NCI-H2227 treated with DMSO at 0.1 percent for 48 hours (cell line): Measurements from ENCODE around the gene IAH1.
"Not testable (repeated sequence)": the region's sequence is repeated elsewhere in the genome, so short reads cannot be mapped to it uniquely, and the experiment has no call there.

ENCODE experiments used
- DNase-seq: peaks from one replicate; lab custom pipeline; 2025; lab: John Stamatoyannopoulos, UW

The IAH1 gene

GRCh38 chr2:9473308-9473984 lies 905 bp upstream of the IAH1 start:
- DNase-seq, result peak; percentile 39

GRCh38 chr2:9473985-9474360 lies 378 bp upstream of the IAH1 start:
- DNase-seq, result no peak

DNA sequence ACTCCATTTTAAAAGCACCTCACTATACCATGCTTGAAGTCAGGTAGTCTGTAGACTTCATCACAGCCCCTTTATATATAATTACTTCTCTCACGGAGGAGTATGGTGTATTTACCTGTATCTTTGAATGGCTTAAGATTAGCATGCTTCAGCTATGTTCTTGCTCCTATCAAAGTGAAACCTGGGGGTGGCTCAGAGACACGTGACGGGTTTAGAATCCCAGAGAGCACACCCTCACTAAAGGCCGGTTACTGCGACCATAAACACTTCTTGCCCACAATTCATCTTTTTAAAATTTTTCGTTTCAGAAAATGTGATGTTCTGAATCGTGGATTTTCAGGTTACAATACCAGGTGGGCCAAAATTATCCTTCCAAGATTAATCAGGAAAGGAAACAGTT lies 3.6 kb downstream of the IAH1 start:
- no peak for DNase-seq

DNA sequence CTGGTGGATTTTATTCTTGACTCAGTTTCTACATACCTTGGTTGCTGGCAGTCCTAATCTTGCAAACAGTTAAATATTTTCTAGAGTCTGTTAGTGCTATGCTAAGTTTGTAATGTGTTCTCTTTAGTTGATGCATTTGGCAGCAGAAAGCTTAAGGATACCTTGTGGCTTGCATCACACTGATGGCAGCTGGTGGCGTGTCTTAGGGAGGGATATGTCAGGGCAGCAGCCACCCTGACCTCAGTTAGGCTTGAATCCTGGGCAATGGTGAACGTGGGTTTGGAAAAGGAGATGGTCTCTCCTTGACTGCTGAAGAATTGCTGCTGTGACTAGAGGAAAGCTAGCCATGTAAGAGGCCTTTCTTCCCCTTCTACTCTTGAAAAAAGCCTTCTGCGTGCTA lies 4.2 kb downstream of the IAH1 start:
- no peak for DNase-seq

DNA sequence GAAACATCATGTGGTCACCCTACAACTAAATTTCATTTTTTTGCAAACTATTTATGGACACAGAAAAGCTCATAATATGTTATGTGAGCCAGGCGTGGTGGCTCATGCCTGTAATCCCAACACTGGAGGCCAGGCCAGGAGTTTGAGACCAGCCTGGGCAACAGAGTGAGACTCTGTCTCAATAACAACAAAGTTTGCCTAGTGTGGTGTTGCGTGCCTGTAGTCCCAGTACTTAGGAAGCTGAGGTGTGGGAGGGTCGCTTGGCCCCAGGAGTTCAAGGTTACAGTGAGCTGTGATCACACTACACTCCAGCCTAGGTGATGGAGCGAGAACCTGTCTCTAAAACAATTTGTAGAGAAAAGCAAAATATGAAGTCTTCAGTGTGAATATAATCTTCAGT lies 5.8 kb downstream of the IAH1 start:
- DNase-seq, result no peak

- DNase-seq, result no peak
Measured at GRCh38 chr2:9483107-9483506, 8.8 kb downstream of the IAH1 start.

DNA sequence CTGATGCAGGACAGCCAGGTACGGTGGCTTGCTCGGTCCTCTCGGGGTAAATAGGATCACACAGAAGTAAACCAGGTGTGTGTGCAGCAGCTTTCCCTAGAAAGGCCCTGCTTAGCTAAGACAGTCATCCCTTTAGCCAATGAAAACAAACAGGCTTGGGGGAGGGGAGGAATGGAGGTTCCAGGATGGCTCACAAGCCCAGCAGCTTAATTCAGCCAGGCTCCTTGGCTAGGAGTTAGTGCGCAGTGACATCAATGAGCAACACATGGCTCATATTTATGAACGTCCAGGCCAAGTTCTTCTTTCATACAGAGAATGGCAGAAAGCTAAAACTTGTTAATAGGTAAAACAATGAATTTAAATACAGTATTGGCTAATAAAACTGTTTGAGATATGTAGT lies 10.2 kb downstream of the IAH1 start:
- DNase-seq, result no peak

- no peak for DNase-seq
Measured at GRCh38 chr2:9488583-9489547, 14.5 kb downstream of the IAH1 start.

- no peak for DNase-seq
Measured at GRCh38 chr2:9490789-9491188, 16.4 kb downstream of the IAH1 start.

DNA sequence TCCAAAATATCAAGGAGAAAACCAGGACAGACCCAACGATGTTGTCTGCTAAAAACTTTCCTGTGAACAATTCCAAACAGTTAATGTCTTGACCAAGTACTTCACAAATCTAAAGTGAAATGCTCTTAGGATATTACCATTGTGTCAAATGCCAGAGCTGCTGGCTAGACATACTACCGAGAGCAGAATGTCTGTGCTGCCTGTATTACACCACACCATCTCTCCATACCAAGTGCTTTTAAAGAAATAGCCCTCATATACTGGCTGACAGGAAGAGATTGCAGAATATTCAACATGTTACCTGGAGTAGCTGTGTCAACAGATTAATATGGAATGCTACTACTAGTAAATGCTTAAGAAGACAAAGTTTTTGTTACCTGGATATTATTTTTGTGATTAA lies 18.6 kb downstream of the IAH1 start:
- DNase-seq, result no peak

GRCh38 chr2:9493478-9493877 lies 19.1 kb downstream of the IAH1 start:
- DNase-seq, result no peak

DNA sequence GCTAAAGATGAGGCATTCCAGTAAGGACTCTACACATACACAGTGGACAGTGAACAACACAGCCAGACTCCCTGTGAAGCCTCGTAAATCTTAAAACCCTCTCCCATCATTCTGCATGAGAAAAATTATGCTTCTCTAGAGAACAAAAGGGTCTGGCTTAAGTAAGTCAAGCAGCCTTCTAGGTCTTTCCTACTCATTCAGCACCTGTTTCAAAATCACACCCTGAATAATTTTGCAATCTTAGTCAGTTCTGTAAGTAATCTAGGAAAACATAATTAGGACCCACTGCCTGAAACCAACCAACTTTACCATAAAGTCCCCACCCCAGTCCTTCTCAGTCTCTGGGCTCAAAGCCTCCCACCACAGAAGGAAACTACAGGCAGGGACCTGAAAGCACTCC lies 19.7 kb downstream of the IAH1 start:
- DNase-seq, result no peak

GRCh38 chr2:9497017-9497416 lies 22.7 kb downstream of the IAH1 start:
- no peak for DNase-seq

GRCh38 chr2:9498210-9498609 lies 23.9 kb downstream of the IAH1 start:
- DNase-seq, result no peak

DNA sequence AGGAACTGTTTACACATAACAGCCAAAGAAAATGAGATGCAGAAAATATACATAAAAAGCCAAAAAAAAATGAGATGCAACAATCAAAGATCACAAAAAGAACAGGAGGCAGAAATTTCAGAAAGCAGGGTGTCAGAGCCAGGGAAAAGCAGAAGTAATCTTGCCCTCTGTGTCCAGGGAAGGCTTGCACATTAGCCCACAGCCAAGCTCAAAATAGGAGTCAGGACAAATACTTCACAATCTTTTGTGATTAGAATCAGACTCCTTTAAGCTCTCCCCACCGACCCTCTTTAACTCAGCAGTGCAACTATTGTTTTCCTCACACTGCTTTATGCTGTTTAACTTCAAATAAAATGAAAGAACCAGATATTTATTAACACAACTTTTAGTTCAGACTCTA lies 34.6 kb downstream of the IAH1 start:
- no peak for DNase-seq

- not testable (repeated sequence) for DNase-seq
Measured at GRCh38 chr2:9513946-9514345, 39.6 kb downstream of the IAH1 start.

- no peak for DNase-seq
Measured at GRCh38 chr2:9517118-9517782, 42.9 kb downstream of the IAH1 start.

- DNase-seq, result no peak
Measured at GRCh38 chr2:9518163-9518562, 43.8 kb downstream of the IAH1 start.

- no peak for DNase-seq
Measured at GRCh38 chr2:9518780-9519179, 44.4 kb downstream of the IAH1 start.

- no peak for DNase-seq
Measured at GRCh38 chr2:9519250-9519649, 44.9 kb downstream of the IAH1 start.

DNA sequence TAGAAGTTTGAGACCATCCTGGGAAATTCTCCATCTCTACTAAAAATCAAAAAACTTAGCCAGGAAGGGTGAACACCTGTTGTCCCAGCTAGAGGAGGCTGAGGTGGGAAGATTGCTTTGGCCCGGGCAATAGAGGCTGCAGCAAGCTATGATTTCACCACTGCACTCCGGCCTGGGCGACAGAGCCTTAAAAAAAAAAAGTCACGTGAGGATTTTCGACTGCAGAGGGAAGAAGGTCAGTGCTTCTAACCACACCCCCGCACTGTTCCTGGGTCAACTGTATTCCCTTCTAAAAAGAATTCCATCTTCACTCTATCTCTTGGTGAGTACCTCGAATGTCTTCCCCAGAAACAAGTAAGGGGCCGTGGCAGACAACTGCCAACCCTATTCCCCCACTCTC lies 49.9 kb downstream of the IAH1 start:
- DNase-seq, result no peak

GRCh38 chr2:9525266-9525665 lies 50.9 kb downstream of the IAH1 start:
- DNase-seq, result no peak
